HEK293T (cell line): ENCODE data around the gene AMPD1.

Experiments used
- BHLHE40 ChIP-seq: fragments of 450-650 bp; IDR thresholded peaks from 2 replicates; pipeline ENCODE4 v1.6.1; 2016; ENCODE audit warnings: mild to moderate bottlenecking, moderate library complexity, borderline replicate concordance
- ELF4 ChIP-seq: fragments of 450-650 bp; IDR thresholded peaks from 2 replicates; pipeline ENCODE4 v1.6.1; 2017; ENCODE audit warnings: antibody characterized with exemption
- FOXA1 ChIP-seq: fragments of 450-650 bp; IDR thresholded peaks from 2 replicates; pipeline ENCODE4 v1.6.1; 2016; ENCODE audit warnings: mild to moderate bottlenecking
- FOXK2 ChIP-seq: fragments of 450-650 bp; IDR thresholded peaks from 2 replicates; pipeline ENCODE4 v1.6.1; 2016; ENCODE audit warnings: mild to moderate bottlenecking
- FOXM1 ChIP-seq: fragments of 450-650 bp; IDR thresholded peaks from 2 replicates; pipeline ENCODE4 v1.6.1; 2017; ENCODE audit warnings: mild to moderate bottlenecking, borderline replicate concordance
- TARDBP ChIP-seq: fragments of 450-650 bp; IDR thresholded peaks from 2 replicates; pipeline ENCODE4 v1.6.1; 2016

DNA sequence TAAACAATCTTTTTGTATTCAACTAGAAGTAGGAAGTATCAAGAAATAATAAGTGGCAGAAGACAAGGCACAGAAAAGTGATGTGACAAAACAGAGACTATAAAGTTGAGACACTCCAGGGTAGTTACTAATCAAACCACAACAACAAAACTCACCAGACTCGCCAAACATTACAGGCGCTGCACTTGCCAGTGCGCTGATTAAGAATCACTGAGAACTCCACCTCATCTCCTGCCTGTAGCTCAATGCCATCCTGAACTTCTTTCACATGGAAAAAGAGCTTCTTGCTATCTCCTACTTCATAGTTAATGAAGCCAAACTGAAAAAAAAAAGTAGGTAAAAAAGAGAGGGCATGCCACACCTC is 24.1 kb upstream of the AMPD1 start:
- TF ChIP-seq FOXA1 (no peak), BHLHE40 (no peak), FOXK2 (no peak), ELF4 (no peak), FOXM1 (no peak), TARDBP (no peak)
